CD14-positive monocyte (primary cell): Measurements from ENCODE around the gene NUP62. TPM values are rescaled to one million over a fixed set of nuclear protein-coding genes. Genes with fewer than 3 reads are reported as not detected.

Experiments used
- DNase-seq, 3 donors: peaks; one replicate each; pipeline ENCODE4 v3.0.0-alpha.2; 2011 to 2022
- H2AFZ ChIP-seq: 2 replicates; pipeline ENCODE4 v1.6.0; 2012; ENCODE audit warnings: mild to moderate bottlenecking, low read depth, low read length, inconsistent platforms; ENCODE audit not compliant: insufficient read depth, poor library complexity, severe bottlenecking
- H3K27ac ChIP-seq, 2 donors: 1 replicate in 1 of 2; 2 replicates in 1 of 2; pipeline ENCODE4 v1.5.1; 2012 to 2013; ENCODE audit warnings: low read length in 2 of 2, control low read depth in 1 of 2, inconsistent platforms in 1 of 2, low read depth in 1 of 2, mild to moderate bottlenecking in 1 of 2
- H3K27me3 ChIP-seq, 2 donors: one replicate each; pipeline versions ENCODE4 v1.6.0 to v1.6.1; 2011 to 2013; ENCODE audit warnings: low read length in 2 of 2; ENCODE audit not compliant: control insufficient read depth in 2 of 2, insufficient read depth in 2 of 2
- H3K36me3 ChIP-seq, 2 donors: replicated peaks in 1 of 2; 1 replicate in 1 of 2; 2 replicates in 1 of 2; pipeline versions ENCODE4 v1.5.1 to v1.6.1; 2012 to 2013; ENCODE audit warnings: low read length in 2 of 2, control low read depth in 1 of 2, inconsistent platforms in 1 of 2, mild to moderate bottlenecking in 1 of 2; ENCODE audit not compliant: insufficient read depth in 2 of 2, control insufficient read depth in 1 of 2
- H3K4me1 ChIP-seq, 2 donors: 1 replicate in 1 of 2; 2 replicates in 1 of 2; pipeline versions ENCODE4 v1.5.1 to v1.6.1; 2012 to 2013; ENCODE audit warnings: low read length in 2 of 2, control low read depth in 1 of 2, inconsistent platforms in 1 of 2, mild to moderate bottlenecking in 1 of 2, moderate library complexity in 1 of 2; ENCODE audit not compliant: insufficient read depth in 2 of 2, control insufficient read depth in 1 of 2
- H3K4me2 ChIP-seq: replicated peaks from 2 replicates; pipeline ENCODE3; 2012; ENCODE audit warnings: low read length, moderate library complexity, mild to moderate bottlenecking; ENCODE audit not compliant: poor library complexity, severe bottlenecking; ENCODE audit errors: extremely low read depth
- H3K4me3 ChIP-seq, 3 experiments: fragments of 200-600 bp in 1 of 3; sonication (generic) in 1 of 3; replicated peaks in 1 of 3; 1 replicate in 2 of 3; 2 replicates in 1 of 3; pipeline ENCODE4 v1.5.1; 2011 to 2013; ENCODE audit warnings: low read length in 3 of 3, mild to moderate bottlenecking in 3 of 3, control low read depth in 2 of 3, low read depth in 2 of 3, inconsistent platforms in 1 of 3, moderate library complexity in 1 of 3
- H3K79me2 ChIP-seq: 2 replicates; pipeline ENCODE4 v1.6.0; 2012; ENCODE audit warnings: mild to moderate bottlenecking, control low read depth, inconsistent platforms, low read length, moderate library complexity; ENCODE audit not compliant: insufficient read depth
- H3K9ac ChIP-seq: 2 replicates; pipeline ENCODE4 v1.6.0; 2017; ENCODE audit warnings: low read length, mild to moderate bottlenecking; ENCODE audit not compliant: insufficient read depth, poor library complexity, severe bottlenecking
- H3K9me3 ChIP-seq, 2 donors: replicated peaks in 1 of 2; 1 replicate in 1 of 2; 2 replicates in 1 of 2; pipeline versions ENCODE4 v1.5.1 to v1.6.1; 2012 to 2013; ENCODE audit warnings: low read length in 2 of 2, control low read depth in 1 of 2; ENCODE audit not compliant: control insufficient read depth in 1 of 2, insufficient read depth in 1 of 2
- H4K20me1 ChIP-seq: 2 replicates; pipeline ENCODE4 v1.6.0; 2012; ENCODE audit warnings: mild to moderate bottlenecking, low read length, control low read depth, moderate library complexity; ENCODE audit not compliant: insufficient read depth
- H3K27ac Mint-ChIP-seq, 7 donors: one replicate each; pipeline ENCODE4 v1.8.0; 2020; ENCODE audit warnings: mild to moderate bottlenecking in 7 of 7, mixed read lengths in 7 of 7, moderate library complexity in 6 of 7, inconsistent platforms in 2 of 7
- H3K27me3 Mint-ChIP-seq, 3 donors: one replicate each; pipeline ENCODE4 v1.8.0; 2021 to 2022; ENCODE audit warnings: low read depth in 3 of 3, mild to moderate bottlenecking in 3 of 3, mixed read lengths in 3 of 3, moderate library complexity in 3 of 3, inconsistent platforms in 1 of 3
- H3K36me3 Mint-ChIP-seq, 2 donors: one replicate each; pipeline ENCODE4 v1.8.0; 2020; ENCODE audit warnings: mixed read lengths in 2 of 2, inconsistent platforms in 1 of 2, mild to moderate bottlenecking in 1 of 2
- H3K4me1 Mint-ChIP-seq: one replicate; pipeline ENCODE4 v1.8.0; 2020; ENCODE audit warnings: mild to moderate bottlenecking, mixed read lengths
- H3K4me3 Mint-ChIP-seq, 2 donors: one replicate each; pipeline ENCODE4 v1.8.0; 2020; ENCODE audit warnings: mild to moderate bottlenecking in 2 of 2, mixed read lengths in 2 of 2, moderate library complexity in 1 of 2
- H3K9me3 Mint-ChIP-seq, 7 donors: one replicate each; pipeline ENCODE4 v1.8.0; 2020 to 2022; ENCODE audit warnings: mixed read lengths in 7 of 7, mild to moderate bottlenecking in 6 of 7, moderate library complexity in 6 of 7, inconsistent platforms in 2 of 7
- CTCF ChIP-seq: fragments of 200-600 bp; IDR thresholded peaks from one replicate; pipeline ENCODE4 v1.8.0; 2022; ENCODE audit warnings: antibody characterized with exemption, mild to moderate bottlenecking
- WGBS: methylation state at CpG from one replicate; pipeline ENCODE4 v1.1.5; 2013; ENCODE audit warnings: missing lambda C conversion rate; ENCODE audit not compliant: insufficient coverage; 5-methylcytosine and 5-hydroxymethylcytosine counted together
- intact Hi-C, 2 donors: fragments of 100-400 bp; cut with micrococcal nuclease; formaldehyde crosslinking; loops; one replicate each; pipeline versions ENCODE4 v1.15.0 to v1.15.1; 2023
- polyA plus RNA-seq, 3 donors: library from polyadenylated mRNA; depleted of rRNA in 1 of 3; unstranded in 2 of 3; stranded (reverse) in 1 of 3; fragments of 300-500 nt in 2 of 3; fragments of >200 nt in 1 of 3; fragmentation: Illumina TruSeq in 2 of 3; gene quantifications; 1 replicate in 2 of 3; 2 replicates in 1 of 3; pipeline ENCODE4 v1.2.3, GENCODE V29; 2012 to 2021

NUP62 gene
- polyA plus RNA-seq, 3 donors: 32.3 to 62.2 (median 48.6) TPM

GRCh38 chr19:49912965-49913685 is 16.2 kb downstream of the NUP62 start:
- H3K4me3 ChIP-seq: no peak overlapping the region
- peaks cover 21% of the 10 kb centered on the region for H4K20me1 ChIP-seq
- 91% methylated on average over 16 of the region's 21 CpGs for WGBS
- no peak overlapping the region for H3K9ac ChIP-seq
- peaks cover 47 to 63% of the 10 kb centered on the region in 2 donors for H3K36me3 ChIP-seq
- H2AFZ ChIP-seq: no peak overlapping the region
- no peak for DNase-seq
- H3K27ac ChIP-seq: peak overlapping the region; percentile 94 to 97
- no peaks in the 10 kb centered on the region for H3K9me3 Mint-ChIP-seq
- peaks cover 55 to 59% of the 10 kb centered on the region in 2 donors for H3K4me1 ChIP-seq
- H3K27ac Mint-ChIP-seq: peak overlapping the region; percentile 67 to 99 (median 97)
- H3K4me2 ChIP-seq: no peak overlapping the region
- peaks cover 52 to 72% of the 10 kb centered on the region in 2 donors for H3K36me3 Mint-ChIP-seq
- H3K9me3 ChIP-seq: no peaks in the 10 kb centered on the region
- no peaks in the 10 kb centered on the region for H3K27me3 ChIP-seq
- no peak overlapping the region for H3K4me3 Mint-ChIP-seq
- H3K79me2 ChIP-seq: peaks cover 71% of the 10 kb centered on the region
- no peak for TF ChIP-seq CTCF
- intact Hi-C loops: no loop called here
- peaks cover 0 to 4% (median 2%) of the 10 kb centered on the region in 3 donors for H3K27me3 Mint-ChIP-seq
- peaks cover 60% of the 10 kb centered on the region for H3K4me1 Mint-ChIP-seq

- H3K36me3 Mint-ChIP-seq: peaks cover 65 to 79% of the 10 kb centered on the region in 2 donors
- peaks cover 62 to 77% of the 10 kb centered on the region in 2 donors for H3K36me3 ChIP-seq
- peaks cover 13% of the 10 kb centered on the region for H4K20me1 ChIP-seq
- no peaks in the 10 kb centered on the region for H3K9me3 ChIP-seq
- WGBS: 50% methylated on average over 8 of the region's 9 CpGs
- peaks cover 40 to 49% of the 10 kb centered on the region in 2 donors for H3K4me1 ChIP-seq
- DNase-seq: peak; percentile 85 to 94 (median 89)
- H3K79me2 ChIP-seq: peaks cover 76% of the 10 kb centered on the region
- peak overlapping the region; percentile 31 to 85 for H3K4me3 Mint-ChIP-seq
- H3K27ac Mint-ChIP-seq: peak overlapping the region; percentile 92 to 99 (median 97)
- H3K27me3 Mint-ChIP-seq: peaks cover 0 to 4% (median 3%) of the 10 kb centered on the region in 3 donors
- peak overlapping the region; percentile 55 for H3K9ac ChIP-seq
- H3K27me3 ChIP-seq: no peaks in the 10 kb centered on the region
- peak overlapping the region in 1 of 3 experiments; percentile 61 for H3K4me3 ChIP-seq
- H3K9me3 Mint-ChIP-seq: no peaks in the 10 kb centered on the region
- intact Hi-C loops: no loop called here
- peak overlapping the region; percentile 94 to 97 for H3K27ac ChIP-seq
- H3K4me1 Mint-ChIP-seq: peaks cover 51% of the 10 kb centered on the region
- TF ChIP-seq CTCF: no peak
- peak overlapping the region; percentile 64 for H3K4me2 ChIP-seq
- peak overlapping the region; percentile 36 for H2AFZ ChIP-seq
Measured at GRCh38 chr19:49911381-49912145, 17.7 kb downstream of the NUP62 start.
